Memory B cell (primary cell): ENCODE measurements around the gene EIF4G3.
"Not testable (repeated sequence)": the region's sequence is repeated elsewhere in the genome, so short reads cannot be mapped to it uniquely, and the experiment has no call there.

Source experiments
- ATAC-seq: fragments of 150-1000 bp; cut with Tn5 transposase; 2 replicates; pipeline ENCODE4 v1.10.0; 2021; ENCODE audit warnings: low read depth, mild to moderate bottlenecking, moderate library complexity
- DNase-seq, 2 donors: peaks; one replicate each; pipeline ENCODE4 v3.0.0; 2022; ENCODE audit warnings: low spot score in 2 of 2
- H3K27ac Mint-ChIP-seq: one replicate; pipeline ENCODE4 v1.8.0; 2022; ENCODE audit warnings: mild to moderate bottlenecking, moderate library complexity, mixed read lengths
- H3K27me3 Mint-ChIP-seq: one replicate; pipeline ENCODE4 v1.8.0; 2022; ENCODE audit warnings: mixed read lengths
- H3K36me3 Mint-ChIP-seq: one replicate; pipeline ENCODE4 v1.8.0; 2022; ENCODE audit warnings: mild to moderate bottlenecking, mixed read lengths
- H3K4me1 Mint-ChIP-seq: one replicate; pipeline ENCODE4 v1.8.0; 2022; ENCODE audit warnings: mixed read lengths
- H3K4me3 Mint-ChIP-seq: one replicate; pipeline ENCODE4 v1.8.0; 2022; ENCODE audit warnings: mild to moderate bottlenecking, moderate library complexity, mixed read lengths
- H3K9me3 Mint-ChIP-seq: one replicate; pipeline ENCODE4 v1.8.0; 2022; ENCODE audit warnings: mixed read lengths

Gene EIF4G3

DNA sequence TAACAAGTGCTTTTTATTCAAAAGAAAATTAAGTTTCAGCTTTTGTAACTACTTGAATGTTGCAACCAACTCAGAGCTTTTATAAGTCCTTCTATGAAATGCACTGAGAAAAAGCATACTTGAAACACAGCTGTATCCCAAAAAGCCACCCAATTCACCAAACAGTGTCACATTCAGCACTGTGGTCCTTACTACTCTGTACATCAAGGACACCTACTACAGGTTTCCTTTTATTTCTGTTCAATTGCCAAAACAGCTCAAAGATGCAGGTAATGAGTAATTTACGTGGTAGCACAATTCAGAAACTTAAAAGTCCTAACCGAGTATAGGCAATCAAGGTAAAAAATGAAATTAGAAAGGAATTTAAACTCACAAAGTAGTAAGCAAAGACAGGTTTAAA lies 2.5 kb downstream of the EIF4G3 start:
- ATAC-seq, result no peak
- peaks cover 2% of the 10 kb centered on the region for H3K36me3 Mint-ChIP-seq
- H3K9me3 Mint-ChIP-seq, result no peaks in the 10 kb centered on the region
- H3K27ac Mint-ChIP-seq, result peak overlapping the region; percentile 88
- no peaks in the 10 kb centered on the region for H3K27me3 Mint-ChIP-seq
- H3K4me3 Mint-ChIP-seq, result peak overlapping the region; percentile 94
- H3K4me1 Mint-ChIP-seq, result peaks cover 22% of the 10 kb centered on the region
- DNase-seq, result no peak

- not testable (repeated sequence) for H3K36me3 Mint-ChIP-seq, DNase-seq, H3K27ac Mint-ChIP-seq, ATAC-seq, H3K27me3 Mint-ChIP-seq, H3K9me3 Mint-ChIP-seq, H3K4me3 Mint-ChIP-seq
- H3K4me1 Mint-ChIP-seq, result peaks cover 22% of the 10 kb centered on the region
Observed at GRCh38 chr1:21173096-21173495, 3.6 kb downstream of the EIF4G3 start.

DNA sequence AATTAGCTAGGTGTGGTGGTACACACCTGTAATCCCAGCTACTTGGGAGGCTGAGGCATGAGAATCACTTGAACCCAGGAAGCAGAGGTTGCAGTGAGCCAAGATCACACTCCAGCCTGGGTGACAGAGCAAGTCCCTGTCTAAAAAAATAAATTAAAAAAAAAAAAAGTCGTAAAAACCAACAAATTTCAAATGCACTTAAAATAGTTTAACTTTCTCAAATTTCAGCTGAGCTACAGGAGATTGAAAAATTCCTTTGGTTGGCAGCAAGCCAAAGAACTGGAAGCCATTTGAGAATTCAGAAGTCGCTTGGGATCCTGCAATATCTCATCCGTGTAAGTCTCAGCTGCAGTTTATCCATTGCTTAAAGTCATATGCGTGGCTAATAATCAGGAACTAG lies 5.9 kb downstream of the EIF4G3 start:
- not testable (repeated sequence) for DNase-seq, H3K27me3 Mint-ChIP-seq, H3K36me3 Mint-ChIP-seq, H3K4me3 Mint-ChIP-seq, H3K9me3 Mint-ChIP-seq, ATAC-seq
- Mint-ChIP-seq H3K27ac (peak overlapping the region; percentile 51), H3K4me1 (peaks cover 27% of the 10 kb centered on the region)

GRCh38 chr1:21168444-21168843 lies 8.3 kb downstream of the EIF4G3 start:
- Mint-ChIP-seq H3K4me3 (no peak overlapping the region), H3K9me3 (no peaks in the 10 kb centered on the region), H3K27me3 (no peaks in the 10 kb centered on the region), H3K27ac (no peak overlapping the region), H3K4me1 (peaks cover 24% of the 10 kb centered on the region), H3K36me3 (peaks cover 12% of the 10 kb centered on the region)
- no peak for DNase-seq
- no peak for ATAC-seq

- Mint-ChIP-seq H3K4me1 (peaks cover 17% of the 10 kb centered on the region), H3K36me3 (peaks cover 16% of the 10 kb centered on the region), H3K9me3 (no peaks in the 10 kb centered on the region), H3K27me3 (no peaks in the 10 kb centered on the region), H3K4me3 (peak overlapping the region; percentile 43), H3K27ac (peak overlapping the region; percentile 35)
- DNase-seq, result no peak
- ATAC-seq, result peak; percentile 77
Observed at GRCh38 chr1:21165646-21166045, 11.1 kb downstream of the EIF4G3 start.

DNA sequence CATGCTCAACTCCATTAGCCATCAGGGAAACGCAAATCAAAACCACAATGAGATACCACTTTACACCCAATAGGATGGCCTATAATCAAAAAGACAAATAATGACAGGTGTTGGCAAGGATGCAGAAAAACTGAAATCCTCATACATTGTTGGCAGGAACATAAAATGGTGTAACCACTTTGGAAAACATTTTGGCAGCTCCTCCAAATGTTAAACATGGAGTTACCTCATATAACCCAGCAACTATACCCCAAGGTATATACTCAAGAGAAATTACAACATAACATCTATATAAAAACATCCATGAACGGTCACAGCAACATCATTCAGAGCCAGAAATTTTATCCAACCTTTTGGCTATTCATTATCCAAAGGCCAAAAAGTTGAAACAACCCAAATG lies 11.6 kb downstream of the EIF4G3 start:
- Mint-ChIP-seq H3K9me3 (no peaks in the 10 kb centered on the region), H3K27ac (no peak overlapping the region), H3K27me3 (no peaks in the 10 kb centered on the region), H3K36me3 (peaks cover 20% of the 10 kb centered on the region), H3K4me1 (peaks cover 22% of the 10 kb centered on the region), H3K4me3 (no peak overlapping the region)
- no peak for ATAC-seq
- no peak for DNase-seq

DNA sequence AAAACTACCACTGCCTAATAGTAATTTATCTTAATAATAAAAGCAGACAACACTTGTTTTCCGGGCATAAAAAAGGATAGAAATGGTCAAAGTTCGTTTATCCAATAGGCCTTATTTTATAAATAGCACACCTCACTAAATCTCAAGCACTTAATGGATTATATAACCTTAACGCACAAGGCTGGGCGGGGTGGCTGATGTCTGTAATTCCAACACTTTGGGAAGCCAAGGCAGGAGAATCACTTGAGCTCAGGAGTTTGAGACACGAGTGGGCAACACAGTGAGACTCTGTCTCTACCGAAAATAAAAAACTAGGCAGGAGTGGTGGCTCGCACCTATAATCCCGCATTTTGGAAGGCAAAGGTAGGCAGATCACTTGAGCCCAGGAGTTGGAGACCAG lies 12.4 kb downstream of the EIF4G3 start:
- H3K4me3 Mint-ChIP-seq, result no peak overlapping the region
- ATAC-seq (no peak), DNase-seq (no peak)
- no peaks in the 10 kb centered on the region for H3K9me3 Mint-ChIP-seq
- H3K36me3 Mint-ChIP-seq, result peaks cover 20% of the 10 kb centered on the region
- H3K4me1 Mint-ChIP-seq, result peaks cover 22% of the 10 kb centered on the region
- no peak overlapping the region for H3K27ac Mint-ChIP-seq
- H3K27me3 Mint-ChIP-seq, result no peaks in the 10 kb centered on the region

GRCh38 chr1:21162740-21163464 lies 13.8 kb downstream of the EIF4G3 start:
- Mint-ChIP-seq H3K4me1 (peaks cover 24% of the 10 kb centered on the region), H3K27ac (no peak overlapping the region), H3K4me3 (no peak overlapping the region), H3K27me3 (no peaks in the 10 kb centered on the region), H3K36me3 (peaks cover 23% of the 10 kb centered on the region), H3K9me3 (no peaks in the 10 kb centered on the region)
- no peak for DNase-seq
- no peak for ATAC-seq

DNA sequence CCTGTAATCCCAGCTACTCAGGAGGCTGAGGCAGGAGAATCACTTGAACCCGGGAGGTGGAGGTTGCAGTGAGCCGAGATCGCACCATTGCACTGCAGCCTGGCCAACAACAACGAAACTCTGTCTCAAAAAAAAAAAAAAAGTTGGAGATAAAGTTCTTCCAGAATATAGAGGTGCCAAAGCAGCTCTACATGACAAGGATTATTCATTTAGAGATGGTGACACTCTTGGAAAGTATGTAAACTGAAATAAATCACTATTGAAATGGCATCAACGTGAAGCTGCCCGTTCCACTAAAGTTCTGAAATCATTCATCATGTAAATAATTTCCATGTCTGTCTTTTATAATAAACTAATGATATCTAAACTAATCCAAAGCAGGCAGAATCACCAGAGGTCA lies 14.9 kb downstream of the EIF4G3 start:
- H3K4me3 Mint-ChIP-seq, result no peak overlapping the region
- no peak for ATAC-seq
- no peaks in the 10 kb centered on the region for H3K9me3 Mint-ChIP-seq
- peaks cover 21% of the 10 kb centered on the region for H3K36me3 Mint-ChIP-seq
- no peak for DNase-seq
- H3K4me1 Mint-ChIP-seq, result peaks cover 27% of the 10 kb centered on the region
- no peaks in the 10 kb centered on the region for H3K27me3 Mint-ChIP-seq
- no peak overlapping the region for H3K27ac Mint-ChIP-seq

DNA sequence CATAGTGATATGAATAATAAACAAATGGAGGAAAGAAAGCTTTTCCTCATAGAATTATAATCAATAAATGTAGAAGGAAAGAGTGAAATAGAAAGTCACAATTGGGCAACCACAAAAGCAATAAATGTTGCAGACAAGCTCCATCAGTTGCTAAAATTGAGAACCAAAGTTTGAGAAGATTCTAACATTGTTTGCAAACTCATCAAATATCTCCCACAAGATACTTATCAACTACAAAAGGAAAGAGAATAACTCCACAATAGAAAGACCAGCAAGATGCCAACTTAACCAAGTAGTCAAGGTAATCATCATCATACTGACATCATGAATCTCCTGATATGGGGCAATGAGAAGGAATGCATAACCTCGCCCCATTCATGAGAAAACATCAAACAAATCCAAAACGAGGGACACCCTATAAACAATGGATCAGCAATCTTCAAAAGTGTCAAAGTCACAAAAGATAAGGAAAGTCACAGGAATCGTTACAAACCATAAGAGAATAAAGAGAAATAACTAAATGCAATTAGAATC lies 16.4 kb downstream of the EIF4G3 start:
- H3K9me3 Mint-ChIP-seq, result no peaks in the 10 kb centered on the region
- H3K4me1 Mint-ChIP-seq, result peaks cover 23% of the 10 kb centered on the region
- DNase-seq (no peak), ATAC-seq (no peak)
- peaks cover 22% of the 10 kb centered on the region for H3K36me3 Mint-ChIP-seq
- H3K27ac Mint-ChIP-seq, result peak overlapping the region; percentile 42
- H3K27me3 Mint-ChIP-seq, result no peaks in the 10 kb centered on the region
- H3K4me3 Mint-ChIP-seq, result no peak overlapping the region

DNA sequence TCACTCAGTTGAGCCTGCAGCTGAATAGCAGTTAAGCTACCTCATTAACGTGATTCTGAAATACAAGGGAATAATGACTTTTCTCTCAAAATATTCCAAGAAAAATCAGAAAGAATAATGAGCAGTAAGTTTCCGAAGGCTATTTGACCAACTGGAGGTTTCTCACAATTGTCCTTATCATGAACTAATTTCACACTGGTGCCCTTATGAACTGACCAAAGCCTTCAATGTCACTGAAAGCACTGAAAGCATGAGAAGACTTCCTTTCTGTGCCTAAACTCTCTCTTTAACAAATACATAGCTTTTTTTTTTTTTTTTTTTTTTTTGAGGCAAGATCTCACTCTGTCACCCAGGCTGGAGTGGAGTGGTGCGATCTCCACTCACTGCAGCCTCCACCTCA lies 18.8 kb downstream of the EIF4G3 start:
- ATAC-seq, result no peak
- H3K27ac Mint-ChIP-seq, result no peak overlapping the region
- peaks cover 21% of the 10 kb centered on the region for H3K36me3 Mint-ChIP-seq
- no peak for DNase-seq
- H3K27me3 Mint-ChIP-seq, result no peaks in the 10 kb centered on the region
- peaks cover 16% of the 10 kb centered on the region for H3K4me1 Mint-ChIP-seq
- no peaks in the 10 kb centered on the region for H3K9me3 Mint-ChIP-seq
- no peak overlapping the region for H3K4me3 Mint-ChIP-seq

- H3K27me3 Mint-ChIP-seq, result no peaks in the 10 kb centered on the region
Observed at GRCh38 chr1:21157054-21157453, 19.6 kb downstream of the EIF4G3 start.

DNA sequence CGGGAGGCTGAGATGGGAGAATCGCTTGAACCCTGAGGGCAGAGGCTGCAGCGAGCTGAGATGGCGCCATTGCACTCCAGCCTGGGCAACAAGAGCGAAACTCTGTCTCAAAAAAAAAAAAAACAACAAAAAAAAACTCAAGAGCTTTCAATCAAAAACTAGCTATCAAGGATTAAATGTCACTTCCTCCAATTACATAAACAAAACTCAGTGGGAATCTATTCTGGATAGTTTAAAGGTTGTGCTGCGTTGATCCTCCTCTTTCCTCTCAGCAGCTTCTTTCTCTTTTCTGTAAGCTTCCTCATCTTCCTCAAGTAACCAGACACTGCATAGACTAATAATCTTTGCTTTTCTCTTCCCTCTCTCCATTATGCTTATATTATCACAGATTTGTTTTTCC lies 20.7 kb downstream of the EIF4G3 start:
- Mint-ChIP-seq H3K36me3 (peaks cover 16% of the 10 kb centered on the region), H3K4me1 (peaks cover 16% of the 10 kb centered on the region), H3K9me3 (no peaks in the 10 kb centered on the region), H3K27ac (no peak overlapping the region), H3K27me3 (no peaks in the 10 kb centered on the region), H3K4me3 (no peak overlapping the region)
- ATAC-seq (no peak), DNase-seq (no peak)

More at GRCh38 chr1:21157054-21157453, 19.6 kb downstream of the EIF4G3 start:
- H3K36me3 Mint-ChIP-seq, result peaks cover 19% of the 10 kb centered on the region
- H3K27ac Mint-ChIP-seq, result no peak overlapping the region
- no peaks in the 10 kb centered on the region for H3K9me3 Mint-ChIP-seq
- DNase-seq (no peak), ATAC-seq (no peak)
- no peak overlapping the region for H3K4me3 Mint-ChIP-seq
- peaks cover 16% of the 10 kb centered on the region for H3K4me1 Mint-ChIP-seq

DNA sequence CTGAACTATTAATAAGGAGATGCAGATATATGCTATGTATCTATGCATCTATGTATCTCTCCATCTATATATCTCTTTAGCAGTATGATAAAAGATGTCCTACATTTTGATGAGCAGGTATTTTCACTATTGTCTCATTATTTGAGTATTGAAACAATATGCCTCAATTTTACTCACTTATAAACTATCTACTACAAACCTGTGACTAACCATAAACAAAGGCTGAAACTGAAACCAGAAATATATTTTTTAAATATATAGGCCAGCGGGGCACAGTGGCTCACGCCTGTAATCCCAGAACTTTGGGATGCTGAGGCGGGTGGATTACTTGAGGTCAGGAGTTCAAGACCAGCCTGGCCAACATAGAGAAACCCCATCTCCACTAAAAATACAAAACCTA lies 22.0 kb downstream of the EIF4G3 start:
- peaks cover 11% of the 10 kb centered on the region for H3K36me3 Mint-ChIP-seq
- DNase-seq, result no peak
- ATAC-seq, result no peak
- no peak overlapping the region for H3K4me3 Mint-ChIP-seq
- H3K4me1 Mint-ChIP-seq, result peaks cover 11% of the 10 kb centered on the region
- H3K27me3 Mint-ChIP-seq, result no peaks in the 10 kb centered on the region
- no peak overlapping the region for H3K27ac Mint-ChIP-seq
- H3K9me3 Mint-ChIP-seq, result no peaks in the 10 kb centered on the region

DNA sequence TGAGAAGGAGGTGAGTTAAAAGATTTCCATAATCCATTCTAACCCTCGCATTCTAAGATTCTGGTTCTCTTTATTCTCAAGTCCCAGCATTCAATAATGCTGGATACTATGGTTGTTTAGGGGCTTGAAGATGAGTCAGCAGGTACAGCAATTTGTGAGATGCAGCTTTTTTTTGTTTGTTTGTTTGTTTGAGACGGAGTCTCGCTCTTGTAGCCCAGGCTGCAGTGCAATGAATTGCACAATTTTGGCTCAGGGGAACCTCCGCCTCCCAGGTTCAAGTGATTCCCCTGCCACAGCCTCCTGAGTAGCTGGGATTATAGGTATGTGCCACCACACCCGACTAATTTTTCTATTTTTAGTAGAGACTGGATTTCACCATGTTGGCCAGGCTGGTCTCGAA lies 23.3 kb downstream of the EIF4G3 start:
- Mint-ChIP-seq H3K4me3 (no peak overlapping the region), H3K9me3 (no peaks in the 10 kb centered on the region), H3K27me3 (no peaks in the 10 kb centered on the region), H3K4me1 (peaks cover 13% of the 10 kb centered on the region), H3K36me3 (peaks cover 14% of the 10 kb centered on the region), H3K27ac (no peak overlapping the region)
- no peak for DNase-seq
- no peak for ATAC-seq
